ENCODE results near the gene MRPL28. TPM values are rescaled to one million over a fixed set of nuclear protein-coding genes. Genes with fewer than 3 reads are reported as not detected.
"Not testable (repeated sequence)": the region's sequence is repeated elsewhere in the genome, so short reads cannot be mapped to it uniquely, and the experiment has no call there.

MRPL28 gene
- total RNA-seq, 2 experiments from 2014 or later: 89.3 to 94.8 TPM

GRCh38 chr16:379961-380761 is 9.8 kb upstream of the MRPL28 start:
- peaks cover 18% of the 10 kb centered on the region for H3K4me1 Mint-ChIP-seq
- H3K36me3 Mint-ChIP-seq: peaks cover 2% of the 10 kb centered on the region
- peak overlapping the region; percentile 67 for H3K27ac Mint-ChIP-seq
- DNase-seq: no peak
- no peaks in the 10 kb centered on the region for H3K9me3 Mint-ChIP-seq
- H3K27me3 Mint-ChIP-seq: no peaks in the 10 kb centered on the region
- peak overlapping the region; percentile 77 for H3K4me3 Mint-ChIP-seq

GRCh38 chr16:379183-379960 is 9.0 kb upstream of the MRPL28 start:
- DNase-seq: no peak
- Mint-ChIP-seq H3K27me3 (no peaks in the 10 kb centered on the region), H3K4me1 (peaks cover 18% of the 10 kb centered on the region), H3K36me3 (peaks cover 2% of the 10 kb centered on the region), H3K4me3 (peak overlapping the region; percentile 25), H3K27ac (no peak overlapping the region), H3K9me3 (no peaks in the 10 kb centered on the region)

- no peak for DNase-seq
- H3K4me1 Mint-ChIP-seq: peaks cover 18% of the 10 kb centered on the region
- no peaks in the 10 kb centered on the region for H3K27me3 Mint-ChIP-seq
- H3K4me3 Mint-ChIP-seq: no peak overlapping the region
- no peak overlapping the region for H3K27ac Mint-ChIP-seq
- H3K36me3 Mint-ChIP-seq: peaks cover 2% of the 10 kb centered on the region
- H3K9me3 Mint-ChIP-seq: no peaks in the 10 kb centered on the region
Observed at GRCh38 chr16:378821-379182, 8.5 kb upstream of the MRPL28 start.

GRCh38 chr16:378113-378820 is 7.9 kb upstream of the MRPL28 start:
- H3K4me1 Mint-ChIP-seq: peaks cover 14% of the 10 kb centered on the region
- H3K36me3 Mint-ChIP-seq, DNase-seq: not testable (repeated sequence)

GRCh38 chr16:377419-377951 is 7.1 kb upstream of the MRPL28 start:
- Mint-ChIP-seq H3K4me3 (no peak overlapping the region), H3K27ac (no peak overlapping the region), H3K4me1 (peaks cover 8% of the 10 kb centered on the region), H3K36me3 (peaks cover 2% of the 10 kb centered on the region), H3K27me3 (no peaks in the 10 kb centered on the region), H3K9me3 (no peaks in the 10 kb centered on the region)
- no peak for DNase-seq

More at GRCh38 chr16:378113-378820, 7.9 kb upstream of the MRPL28 start:
- H3K27me3 Mint-ChIP-seq, H3K27ac Mint-ChIP-seq, H3K4me3 Mint-ChIP-seq, H3K9me3 Mint-ChIP-seq: not testable (repeated sequence)

- Mint-ChIP-seq H3K27me3 (no peaks in the 10 kb centered on the region), H3K9me3 (no peaks in the 10 kb centered on the region), H3K27ac (no peak overlapping the region), H3K4me1 (peaks cover 7% of the 10 kb centered on the region), H3K4me3 (no peak overlapping the region), H3K36me3 (peaks cover 2% of the 10 kb centered on the region)
- DNase-seq: no peak
Observed at GRCh38 chr16:376817-377418, 6.6 kb upstream of the MRPL28 start.

GRCh38 chr16:375927-376816 is 5.8 kb upstream of the MRPL28 start:
- DNase-seq: no peak
- no peak overlapping the region for H3K27ac Mint-ChIP-seq
- H3K27me3 Mint-ChIP-seq: no peaks in the 10 kb centered on the region
- H3K4me3 Mint-ChIP-seq: no peak overlapping the region
- H3K9me3 Mint-ChIP-seq: no peaks in the 10 kb centered on the region
- H3K36me3 Mint-ChIP-seq: peaks cover 2% of the 10 kb centered on the region
- peaks cover 7% of the 10 kb centered on the region for H3K4me1 Mint-ChIP-seq

GRCh38 chr16:375212-375611 is 4.9 kb upstream of the MRPL28 start:
- H3K4me1 Mint-ChIP-seq: peaks cover 10% of the 10 kb centered on the region
- no peaks in the 10 kb centered on the region for H3K9me3 Mint-ChIP-seq
- no peak overlapping the region for H3K4me3 Mint-ChIP-seq
- peaks cover 4% of the 10 kb centered on the region for H3K36me3 Mint-ChIP-seq
- no peaks in the 10 kb centered on the region for H3K27me3 Mint-ChIP-seq
- no peak for DNase-seq
- no peak overlapping the region for H3K27ac Mint-ChIP-seq

- Mint-ChIP-seq H3K36me3 (peaks cover 4% of the 10 kb centered on the region), H3K9me3 (no peaks in the 10 kb centered on the region), H3K4me3 (no peak overlapping the region), H3K27me3 (no peaks in the 10 kb centered on the region), H3K4me1 (peaks cover 8% of the 10 kb centered on the region), H3K27ac (no peak overlapping the region)
- no peak for DNase-seq
Observed at GRCh38 chr16:374616-374926, 4.2 kb upstream of the MRPL28 start.

- H3K4me3 Mint-ChIP-seq: no peak overlapping the region
- H3K27me3 Mint-ChIP-seq: no peaks in the 10 kb centered on the region
- no peaks in the 10 kb centered on the region for H3K9me3 Mint-ChIP-seq
- H3K27ac Mint-ChIP-seq: no peak overlapping the region
- peaks cover 10% of the 10 kb centered on the region for H3K4me1 Mint-ChIP-seq
- H3K36me3 Mint-ChIP-seq: peaks cover 4% of the 10 kb centered on the region
- no peak for DNase-seq
Observed at GRCh38 chr16:373848-374615, 3.7 kb upstream of the MRPL28 start.

- Mint-ChIP-seq H3K27ac (no peak overlapping the region), H3K4me3 (no peak overlapping the region), H3K9me3 (no peaks in the 10 kb centered on the region), H3K36me3 (peaks cover 4% of the 10 kb centered on the region), H3K4me1 (peaks cover 10% of the 10 kb centered on the region), H3K27me3 (no peaks in the 10 kb centered on the region)
- no peak for DNase-seq
Observed at GRCh38 chr16:373020-373598, 2.8 kb upstream of the MRPL28 start.

GRCh38 chr16:372302-372983 is 2.1 kb upstream of the MRPL28 start:
- DNase-seq: no peak
- Mint-ChIP-seq H3K9me3 (no peaks in the 10 kb centered on the region), H3K27me3 (no peaks in the 10 kb centered on the region), H3K4me1 (peaks cover 10% of the 10 kb centered on the region), H3K27ac (no peak overlapping the region), H3K4me3 (no peak overlapping the region), H3K36me3 (peaks cover 4% of the 10 kb centered on the region)

All from activated naive CD8-positive, alpha-beta T cell treated with anti-CD3 and anti-CD28 coated beads for 36 hours (primary cell).